HG02623 (cell line): ENCODE results near the gene GAS6.
"Not testable (repeated sequence)": the region's sequence is repeated elsewhere in the genome, so short reads cannot be mapped to it uniquely, and the experiment has no call there.

ENCODE experiments used
- ATAC-seq: cut with Tn5 transposase; IDR thresholded peaks from one replicate; pipeline ENCODE4 v1.9.1; 2021; ENCODE audit warnings: moderate library complexity; ENCODE audit not compliant: unreplicated experiment

The GAS6 gene

GRCh38 chr13:113874177-113874576 lies 10.3 kb upstream of the GAS6 start:
- no peak for ATAC-seq

GRCh38 chr13:113869263-113869662 lies 5.4 kb upstream of the GAS6 start:
- no peak for ATAC-seq

- not testable (repeated sequence) for ATAC-seq
These were observed 4.0 kb upstream of the GAS6 start for GRCh38 chr13:113867913-113868312.

GRCh38 chr13:113865427-113865826 lies 1.6 kb upstream of the GAS6 start:
- ATAC-seq, result no peak

DNA sequence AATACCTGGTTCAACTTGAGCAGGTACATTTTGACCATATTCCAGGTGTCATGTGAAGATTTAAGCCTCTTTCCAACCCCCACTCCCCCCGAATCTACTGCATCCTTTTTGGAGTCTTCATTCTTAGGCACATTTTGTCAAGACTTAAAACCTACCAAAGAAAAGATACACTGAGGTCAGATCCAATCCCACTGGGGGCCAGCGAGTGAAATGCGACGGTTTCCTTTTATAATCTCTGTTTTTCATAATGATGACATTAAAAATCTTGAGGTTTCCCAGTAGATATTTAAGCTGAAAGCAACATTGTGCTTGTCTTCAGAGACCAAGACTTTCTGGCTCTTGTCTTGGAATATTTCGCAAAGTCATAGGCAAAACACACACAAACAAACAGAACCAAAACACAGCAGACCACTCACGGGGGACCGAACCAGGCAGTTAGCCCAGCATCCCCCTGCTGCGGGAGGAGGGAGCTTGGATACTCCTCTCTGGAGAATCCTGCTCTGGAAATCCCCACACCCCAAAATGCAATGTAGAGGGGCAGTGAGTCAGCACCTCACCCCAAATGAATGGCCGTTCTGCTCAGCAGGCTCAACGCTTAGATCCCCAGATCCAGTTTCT lies 506 bp upstream of the GAS6 start:
- ATAC-seq, result no peak

GRCh38 chr13:113862931-113863523 lies 849 bp downstream of the GAS6 start:
- no peak for ATAC-seq

- no peak for ATAC-seq
These were observed 1.5 kb downstream of the GAS6 start for GRCh38 chr13:113862191-113862930.

GRCh38 chr13:113861433-113862030 lies 2.3 kb downstream of the GAS6 start:
- ATAC-seq, result no peak

- ATAC-seq, result no peak
These were observed 3.0 kb downstream of the GAS6 start for GRCh38 chr13:113860665-113861432.

DNA sequence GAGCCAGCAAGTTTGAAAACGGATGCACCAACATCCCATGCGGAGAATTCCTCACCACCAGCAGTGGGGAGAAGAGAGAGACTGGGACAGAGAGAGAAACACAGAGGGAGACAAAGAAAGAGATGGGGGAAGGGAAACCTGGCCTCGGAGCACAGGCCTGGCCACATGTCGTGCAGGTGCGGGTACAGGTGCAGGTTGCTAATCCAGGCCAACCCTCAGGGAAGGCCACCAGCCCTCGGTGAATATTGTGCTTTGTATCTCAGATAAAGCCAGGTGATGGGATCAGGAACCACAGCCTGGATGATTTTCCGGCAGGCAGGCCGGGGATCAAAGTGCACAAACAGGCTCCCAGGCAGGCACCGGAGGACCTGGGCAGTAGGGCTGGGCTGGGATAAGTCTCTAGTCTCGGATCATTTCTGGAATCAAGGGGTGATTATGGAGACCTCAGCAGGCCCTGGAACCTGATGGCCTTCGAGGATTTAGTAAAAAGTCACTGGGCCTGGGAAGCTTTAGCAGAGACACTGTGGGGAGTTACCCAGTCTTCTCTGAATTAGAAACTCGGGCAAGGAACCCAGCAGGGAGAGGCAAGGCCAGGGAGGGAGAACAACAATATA lies 3.7 kb downstream of the GAS6 start:
- no peak for ATAC-seq

DNA sequence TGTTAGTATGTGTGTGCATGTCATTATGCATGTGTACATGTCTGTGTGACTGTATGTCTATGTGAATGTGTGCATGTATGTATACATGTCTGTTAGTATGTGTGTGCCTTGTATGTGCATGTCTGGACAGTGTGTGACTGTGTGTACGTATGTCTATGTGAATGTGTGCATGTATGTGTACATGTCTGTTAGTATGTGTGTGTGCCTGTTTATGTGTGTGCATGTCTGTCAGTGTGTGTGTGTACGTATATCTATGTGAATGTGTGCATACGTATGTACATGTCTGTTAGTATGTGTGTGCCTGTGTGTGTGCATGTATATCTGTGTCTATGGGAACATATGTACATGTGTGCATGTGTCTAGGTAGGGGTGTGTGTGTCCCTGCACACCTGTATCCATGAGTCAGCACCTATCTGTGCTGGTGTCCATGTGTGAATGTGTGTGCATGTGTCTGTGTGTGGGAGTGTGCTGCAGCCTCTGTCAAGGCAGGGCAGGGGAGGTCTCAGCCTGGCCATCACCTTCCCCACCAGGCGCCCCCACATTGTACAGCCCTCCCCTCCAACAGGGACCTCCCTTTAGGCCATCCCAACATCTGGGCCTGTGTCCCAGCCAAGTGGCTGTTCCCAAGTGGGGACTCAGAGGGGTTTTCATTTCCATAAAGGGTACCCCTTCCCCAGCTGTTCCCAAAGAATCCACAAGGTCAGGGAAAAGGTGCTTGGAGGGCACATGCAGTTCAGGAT lies 4.4 kb downstream of the GAS6 start:
- no peak for ATAC-seq

DNA sequence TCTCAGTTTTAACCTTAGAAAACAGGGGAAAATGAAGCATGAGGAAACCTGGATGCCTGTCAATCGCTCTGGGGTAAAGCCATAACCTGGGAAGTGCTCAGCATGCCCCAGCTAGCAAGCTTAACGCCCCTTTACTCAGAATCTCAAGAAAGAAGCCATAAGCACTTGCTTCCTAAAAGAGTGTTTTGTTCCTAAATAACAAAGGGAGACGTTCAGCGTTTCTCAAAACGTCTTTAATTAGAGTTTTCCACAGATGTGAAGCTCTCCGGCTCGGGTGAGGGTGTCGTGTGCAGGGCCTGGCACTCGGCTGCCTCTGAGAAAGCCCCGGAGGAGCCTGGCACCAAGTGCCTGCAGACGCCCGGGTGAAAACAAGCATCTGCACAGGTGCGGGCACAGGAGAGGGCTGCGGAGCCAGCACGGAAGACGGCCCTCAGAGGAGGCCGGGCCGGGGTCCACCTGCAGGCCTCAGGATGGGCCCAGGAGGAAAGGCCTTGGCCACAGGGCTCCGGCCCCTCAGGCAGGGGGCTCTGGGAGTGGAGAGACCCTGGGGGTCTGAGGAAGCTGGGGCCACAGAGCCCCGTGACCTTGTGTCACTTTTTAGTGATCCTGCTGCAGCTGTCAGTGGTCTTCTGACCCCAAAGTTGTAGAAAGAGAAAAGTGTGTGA lies 6.2 kb downstream of the GAS6 start:
- no peak for ATAC-seq

GRCh38 chr13:113856716-113857065 lies 7.2 kb downstream of the GAS6 start:
- no peak for ATAC-seq

- ATAC-seq, result no peak
These were observed 7.8 kb downstream of the GAS6 start for GRCh38 chr13:113855931-113856715.

DNA sequence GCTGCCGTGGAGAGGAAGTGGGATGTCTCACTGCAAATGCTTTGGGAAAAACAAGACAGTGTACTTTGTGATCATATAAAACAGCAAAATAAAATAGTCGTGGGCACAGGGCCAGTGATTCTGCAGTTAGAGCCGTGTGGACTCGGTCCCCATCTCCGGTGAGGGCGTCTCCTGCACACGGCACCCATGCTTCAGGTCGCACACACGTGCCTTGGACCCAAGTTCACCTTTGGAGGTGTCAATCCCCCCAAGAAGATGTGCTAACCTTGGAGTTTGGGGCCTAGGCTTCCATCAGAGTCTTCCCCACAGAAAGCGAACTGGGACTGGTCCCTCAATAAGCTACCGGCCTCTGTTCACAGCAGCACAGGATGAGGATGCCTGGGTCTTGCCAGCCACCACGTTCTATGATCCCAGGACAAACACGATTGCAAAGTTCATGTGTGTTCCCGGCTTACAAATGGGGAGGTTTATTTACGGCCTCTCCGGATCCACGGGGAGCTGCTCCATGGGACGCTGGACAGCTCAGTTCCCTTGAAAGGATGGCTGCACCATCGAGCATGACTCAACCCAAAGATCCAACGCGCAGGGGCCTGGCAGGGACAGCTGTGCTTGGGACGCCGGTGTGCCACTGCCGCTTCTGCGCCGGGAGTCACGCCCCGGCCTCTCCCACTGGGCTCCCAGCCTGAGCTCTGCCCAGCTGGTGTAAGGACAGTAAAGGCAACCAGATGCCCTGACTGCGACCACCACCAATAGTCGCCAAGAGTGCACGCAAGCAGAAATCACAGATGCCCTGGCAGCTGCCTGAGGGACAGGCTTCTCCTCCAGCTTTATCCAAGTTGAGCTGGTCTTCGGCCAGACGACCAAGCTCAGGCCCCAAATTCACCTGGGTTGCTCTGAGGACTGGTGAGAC lies 8.6 kb downstream of the GAS6 start:
- no peak for ATAC-seq

DNA sequence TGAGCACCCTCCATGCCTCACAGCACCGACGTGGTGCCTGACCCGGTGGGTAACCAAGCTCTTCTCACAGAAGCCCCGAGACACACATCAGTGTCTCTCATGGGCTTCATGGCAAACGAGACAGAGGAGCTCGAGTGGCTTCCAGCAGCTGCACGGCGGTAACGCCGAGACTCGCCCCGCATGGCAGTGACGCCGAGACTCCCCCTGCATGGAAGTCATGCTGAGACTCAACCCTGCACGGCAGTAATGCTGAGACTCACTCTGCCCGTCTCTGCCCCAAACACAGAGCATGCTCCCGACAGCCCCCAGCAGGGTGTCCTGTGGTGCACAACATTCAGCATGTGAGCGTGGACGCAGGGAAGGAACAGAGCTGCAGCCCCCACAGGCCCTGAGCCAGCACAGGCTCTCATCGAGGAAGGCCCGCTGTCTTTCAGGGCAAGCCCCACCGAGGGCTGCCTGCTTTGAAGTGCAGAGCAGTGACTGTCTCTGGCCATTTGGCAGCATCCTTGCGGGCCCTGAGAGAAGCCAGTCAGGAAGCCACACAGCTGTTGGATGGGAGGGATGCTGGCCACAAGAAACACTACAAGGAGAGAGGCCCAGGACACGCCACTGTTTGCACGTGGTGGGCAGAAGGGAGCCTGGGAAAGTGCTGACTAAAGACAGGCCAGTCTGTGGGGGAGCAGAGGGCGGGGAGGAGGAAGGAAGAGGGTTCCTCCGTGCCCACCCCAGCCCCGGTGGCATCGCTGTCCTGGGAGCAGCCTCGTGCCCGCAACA lies 9.5 kb downstream of the GAS6 start:
- no peak for ATAC-seq
